HepG2 (cell line): ENCODE results near the gene TMEM190.

Source experiments
- ARID2 ChIP-seq: sonication (generic); formaldehyde crosslinking; IDR thresholded peaks from 2 replicates; pipeline ENCODE4 v1.8.1; 2022; ENCODE audit warnings: mild to moderate bottlenecking, missing genetic modification reagents, borderline replicate concordance
- TF ChIP-seq, protein P1 (sequence below), 2 experiments: sonication (generic) in 1 of 2; formaldehyde crosslinking in 1 of 2; IDR thresholded peaks; 2 replicates each; pipeline versions ENCODE4 v1.5.1 to v1.6.1; 2011 to 2020; ENCODE audit warnings: borderline replicate concordance in 1 of 2, low read depth in 1 of 2, low read length in 1 of 2, mild to moderate bottlenecking in 1 of 2, missing genetic modification reagents in 1 of 2, moderate library complexity in 1 of 2

GRCh38 chr19:55353803-55354697 lies 22.6 kb upstream of the TMEM190 start:
- no peak for TF ChIP-seq ARID2 (CRISPR knock-in tag)
- TF ChIP-seq, protein P1, sequence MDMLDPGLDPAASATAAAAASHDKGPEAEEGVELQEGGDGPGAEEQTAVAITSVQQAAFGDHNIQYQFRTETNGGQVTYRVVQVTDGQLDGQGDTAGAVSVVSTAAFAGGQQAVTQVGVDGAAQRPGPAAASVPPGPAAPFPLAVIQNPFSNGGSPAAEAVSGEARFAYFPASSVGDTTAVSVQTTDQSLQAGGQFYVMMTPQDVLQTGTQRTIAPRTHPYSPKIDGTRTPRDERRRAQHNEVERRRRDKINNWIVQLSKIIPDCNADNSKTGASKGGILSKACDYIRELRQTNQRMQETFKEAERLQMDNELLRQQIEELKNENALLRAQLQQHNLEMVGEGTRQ (IDR thresholded peaks at IDR 0.05; ENCODE audit: low read depth, low read length), result no peak
- TF ChIP-seq, protein P1 (CRISPR knock-in tag; IDR thresholded peaks at IDR 0.05; ENCODE audit: borderline replicate concordance), result no peak
